GM21717 (cell line): ENCODE data around the gene AGBL4.

Source experiments
- ATAC-seq: cut with Tn5 transposase; IDR thresholded peaks from one replicate; pipeline ENCODE4 v1.9.1; 2021; ENCODE audit warnings: mild to moderate bottlenecking, moderate library complexity; ENCODE audit not compliant: unreplicated experiment

AGBL4 gene

GRCh38 chr1:48673332-48674105 lies 1350.2 kb downstream of the AGBL4 start:
- ATAC-seq = no peak

GRCh38 chr1:48671578-48671977 lies 1352.2 kb downstream of the AGBL4 start:
- no peak for ATAC-seq

- ATAC-seq = no peak
Observed at GRCh38 chr1:48670234-48671020, 1353.3 kb downstream of the AGBL4 start.

- no peak for ATAC-seq
Observed at GRCh38 chr1:48668339-48668738, 1355.4 kb downstream of the AGBL4 start.

GRCh38 chr1:48667782-48668181 lies 1356.0 kb downstream of the AGBL4 start:
- ATAC-seq = no peak

- ATAC-seq = no peak
Observed at GRCh38 chr1:48665708-48666407, 1357.9 kb downstream of the AGBL4 start.

- no peak for ATAC-seq
Observed at GRCh38 chr1:48661726-48662463, 1361.9 kb downstream of the AGBL4 start.

GRCh38 chr1:48659801-48660200 lies 1364.0 kb downstream of the AGBL4 start:
- ATAC-seq = no peak

GRCh38 chr1:48657413-48657812 lies 1366.3 kb downstream of the AGBL4 start:
- no peak for ATAC-seq

- ATAC-seq = no peak
Observed at GRCh38 chr1:48654606-48655210, 1369.0 kb downstream of the AGBL4 start.

- ATAC-seq = no peak
Observed at GRCh38 chr1:48652334-48652733, 1371.4 kb downstream of the AGBL4 start.

GRCh38 chr1:48649880-48650279 lies 1373.9 kb downstream of the AGBL4 start:
- no peak for ATAC-seq

- ATAC-seq = no peak
Observed at GRCh38 chr1:48645883-48646282, 1377.9 kb downstream of the AGBL4 start.

GRCh38 chr1:48644905-48645605 lies 1378.7 kb downstream of the AGBL4 start:
- no peak for ATAC-seq

- ATAC-seq = no peak
Observed at GRCh38 chr1:48644190-48644900, 1379.4 kb downstream of the AGBL4 start.

GRCh38 chr1:48643193-48643592 lies 1380.6 kb downstream of the AGBL4 start:
- no peak for ATAC-seq

GRCh38 chr1:48640836-48641492 lies 1382.8 kb downstream of the AGBL4 start:
- ATAC-seq = no peak

GRCh38 chr1:48629867-48630266 lies 1393.9 kb downstream of the AGBL4 start:
- ATAC-seq = no peak

GRCh38 chr1:48627486-48627885 lies 1396.3 kb downstream of the AGBL4 start:
- no peak for ATAC-seq
